ENCODE data around the gene SLC38A2. TPM values are rescaled to one million over a fixed set of nuclear protein-coding genes. Genes with fewer than 3 reads are reported as not detected.
A peak's percentile ranks its signal among the peaks of the same experiment; 100 is the strongest.

The SLC38A2 gene
- total RNA-seq, 1 experiment from 2014 or later: 341 TPM

- ChIA-PET POLR2A (interaction anchor here (0.6 to 1.3 kb wide), 4 partner anchors 15 to 287 kb away, joined by 3 to 4 read pairs (median 3); no protein-coding TSS in a partner anchor), CTCF (no interaction called here)
- Histone ChIP-seq H3K36me3 (ENCODE audit: control insufficient read depth, insufficient read depth, low read length) (peaks cover 54% of the 10 kb centered on the region), H3K27me3 (ENCODE audit: control insufficient read depth, insufficient read depth, low read length) (no peaks in the 10 kb centered on the region), H3K4me3 (ENCODE audit: low read depth in 2 of 2, low read length in 2 of 2) (peak overlapping the region; percentile 93 to 99), H3K27ac (ENCODE audit: low read length) (peak overlapping the region; percentile 94), H3K4me1 (ENCODE audit: control insufficient read depth, insufficient read depth, low read length) (peaks cover 43% of the 10 kb centered on the region), H3K9me3 (ENCODE audit: control insufficient read depth, insufficient read depth, low read depth, low read length) (no peaks in the 10 kb centered on the region)
- peak; percentile 44 for ATAC-seq
- TF ChIP-seq TCF7L2 (IDR thresholded peaks at IDR 0.05; ENCODE audit: low read depth, low read length) (peak; percentile 95), REST (IDR thresholded peaks at IDR 0.05; ENCODE audit: insufficient read depth in 1 of 2, low read depth in 2 of 2, low read length in 1 of 2) (no peak), SIN3A (IDR thresholded peaks at IDR 0.05; ENCODE audit: borderline replicate concordance, insufficient read depth, low read depth, low read length) (no peak), POLR2AphosphoS5 (IDR thresholded peaks at IDR 0.05; ENCODE audit: low read depth, low read length) (no peak; the same call in 1 of the 2 replicates), CTCF (IDR thresholded peaks at IDR 0.05) (no peak)
- no peak for DNase-seq (ENCODE audit: low read depth, low spot score)
- intact Hi-C loops (cut with micrococcal nuclease; ENCODE audit: unreplicated experiment): loop anchor here (5.0 kb wide), 2 partner anchors 100 to 285 kb away; no protein-coding TSS in a partner anchor
- in situ Hi-C loops (cut with HindIII; ENCODE audit: low pct_unique_long_range_greater_than_20kb, low sequenced_read_pairs): no loop called here
- BruUV-seq (replicated peaks): no TSS peak
Measured at GRCh38 chr12:46371718-46372543, 642 bp downstream of the SLC38A2 start.

GRCh38 chr12:46370792-46371717 is 1.5 kb downstream of the SLC38A2 start:
- H3K9me3 ChIP-seq (ENCODE audit: control insufficient read depth, insufficient read depth, low read depth, low read length): no peaks in the 10 kb centered on the region
- ATAC-seq (peak; percentile 63), DNase-seq (ENCODE audit: low read depth, low spot score) (no peak)

More at GRCh38 chr12:46370792-46371717, 1.5 kb downstream of the SLC38A2 start:
- intact Hi-C loops (cut with micrococcal nuclease; ENCODE audit: unreplicated experiment) (loop anchor here (5.0 kb wide), 2 partner anchors 101 to 286 kb away; no protein-coding TSS in a partner anchor), in situ Hi-C loops (cut with HindIII; ENCODE audit: low pct_unique_long_range_greater_than_20kb, low sequenced_read_pairs) (no loop called here)
- H3K36me3 ChIP-seq (ENCODE audit: control insufficient read depth, insufficient read depth, low read length): peaks cover 63% of the 10 kb centered on the region
- peak overlapping the region; percentile 93 to 99 for H3K4me3 ChIP-seq (ENCODE audit: low read depth in 2 of 2, low read length in 2 of 2)
- no peaks in the 10 kb centered on the region for H3K27me3 ChIP-seq (ENCODE audit: control insufficient read depth, insufficient read depth, low read length)
- no peak for TF ChIP-seq CTCF (IDR thresholded peaks at IDR 0.05)
- peak; percentile 67 for TF ChIP-seq POLR2AphosphoS5 (IDR thresholded peaks at IDR 0.05; ENCODE audit: low read depth, low read length)
- TF ChIP-seq REST (IDR thresholded peaks at IDR 0.05; ENCODE audit: insufficient read depth in 1 of 2, low read depth in 2 of 2, low read length in 1 of 2): no peak
- TF ChIP-seq SIN3A (IDR thresholded peaks at IDR 0.05; ENCODE audit: borderline replicate concordance, insufficient read depth, low read depth, low read length): peak; percentile 96; the same call in 1 of the 2 replicates
- peak; percentile 99 for TF ChIP-seq TCF7L2 (IDR thresholded peaks at IDR 0.05; ENCODE audit: low read depth, low read length)
- no TSS peak for BruUV-seq (replicated peaks)
- H3K27ac ChIP-seq (ENCODE audit: low read length): peak overlapping the region; percentile 94
- ChIA-PET CTCF (no interaction called here), POLR2A (interaction anchor here (0.8 kb wide), 1 partner anchor 60 kb away, joined by 15 read pairs; no protein-coding TSS in a partner anchor)
- peaks cover 50% of the 10 kb centered on the region for H3K4me1 ChIP-seq (ENCODE audit: control insufficient read depth, insufficient read depth, low read length)
